GM12801 (cell line): ENCODE data around the gene STEAP1B.
"Not testable (repeated sequence)": the region's sequence is repeated elsewhere in the genome, so short reads cannot be mapped to it uniquely, and the experiment has no call there.

Source experiments
- CTCF ChIP-seq: IDR thresholded peaks from one replicate; pipeline ENCODE4 v1.5.1; 2011; ENCODE audit warnings: control low read depth; ENCODE audit not compliant: insufficient read length; ENCODE audit errors: extremely low read depth

STEAP1B gene

GRCh38 chr7:22499888-22500689, at the start of gene STEAP1B:
Gene STEAP1B (minus strand): TSS chr7:22500188. CDS start chr7:22494855, 5,333 bp downstream.
- TF ChIP-seq CTCF, result not testable (repeated sequence)

- no peak for TF ChIP-seq CTCF
These were observed 49.1 kb upstream of the STEAP1B start for GRCh38 chr7:22549051-22549450.

- TF ChIP-seq CTCF, result no peak
These were observed 48.3 kb upstream of the STEAP1B start for GRCh38 chr7:22548313-22548712.

- TF ChIP-seq CTCF, result no peak
These were observed 46.8 kb upstream of the STEAP1B start for GRCh38 chr7:22546769-22547168.

- TF ChIP-seq CTCF, result no peak
These were observed 45.5 kb upstream of the STEAP1B start for GRCh38 chr7:22545529-22545928.

GRCh38 chr7:22544245-22544644, 44.3 kb upstream of the STEAP1B start:
- no peak for TF ChIP-seq CTCF

GRCh38 chr7:22543169-22543568, 43.2 kb upstream of the STEAP1B start:
- TF ChIP-seq CTCF, result no peak
